CD4-positive, CD25-positive, alpha-beta regulatory T cell (primary cell): ENCODE measurements around the gene AGMAT. TPM values are rescaled to one million over a fixed set of nuclear protein-coding genes. Genes with fewer than 3 reads are reported as not detected.
A peak's percentile ranks its signal among the peaks of the same experiment; 100 is the strongest.
"Not testable (repeated sequence)": the region's sequence is repeated elsewhere in the genome, so short reads cannot be mapped to it uniquely, and the experiment has no call there.

Source experiments
- ATAC-seq, 2 donors: fragments of 150-1000 bp; cut with Tn5 transposase; one replicate each; pipeline ENCODE4 v1.10.0; 2021; ENCODE audit warnings: low read depth in 2 of 2, moderate number of reproducible peaks in 2 of 2, moderate library complexity in 1 of 2
- DNase-seq, 3 donors: peaks; one replicate each; pipeline versions ENCODE4 v3.0.0 to v3.0.0-alpha.2; 2012 to 2022; ENCODE audit warnings: mixed read lengths in 1 of 3
- H3K27ac ChIP-seq: one replicate; pipeline ENCODE4 v1.7.0; 2013; ENCODE audit warnings: mild to moderate bottlenecking, low read length; ENCODE audit not compliant: insufficient read depth, poor library complexity, severe bottlenecking
- H3K27me3 ChIP-seq: one replicate; pipeline ENCODE4 v1.7.0; 2013; ENCODE audit warnings: low read length; ENCODE audit not compliant: control insufficient read depth, insufficient read depth
- H3K36me3 ChIP-seq: one replicate; pipeline ENCODE4 v1.7.0; 2013; ENCODE audit warnings: mild to moderate bottlenecking, low read length, moderate library complexity; ENCODE audit not compliant: control insufficient read depth, insufficient read depth
- H3K4me1 ChIP-seq: 2 replicates; pipeline ENCODE4 v1.7.0; 2013; ENCODE audit warnings: mild to moderate bottlenecking, low read length; ENCODE audit not compliant: insufficient read depth, control insufficient read depth, poor library complexity, severe bottlenecking
- H3K4me3 ChIP-seq: one replicate; pipeline ENCODE4 v1.7.0; 2013; ENCODE audit warnings: low read depth, mild to moderate bottlenecking, low read length, moderate library complexity
- H3K9me3 ChIP-seq, 2 experiments: 1 replicate in 1 of 2; 2 replicates in 1 of 2; pipeline ENCODE4 v1.7.0; 2013; ENCODE audit warnings: low read length in 2 of 2, mild to moderate bottlenecking in 1 of 2, moderate library complexity in 1 of 2; ENCODE audit not compliant: control insufficient read depth in 2 of 2
- H3K27ac Mint-ChIP-seq, 3 donors: one replicate each; pipeline ENCODE4 v1.8.0; 2020 to 2022; ENCODE audit warnings: mild to moderate bottlenecking in 3 of 3, mixed read lengths in 3 of 3, moderate library complexity in 2 of 3
- H3K27me3 Mint-ChIP-seq: one replicate; pipeline ENCODE4 v1.8.0; 2022; ENCODE audit warnings: mild to moderate bottlenecking, mixed read lengths
- H3K36me3 Mint-ChIP-seq: one replicate; pipeline ENCODE4 v1.8.0; 2020; ENCODE audit warnings: mixed read lengths
- H3K4me1 Mint-ChIP-seq, 4 donors: one replicate each; pipeline ENCODE4 v1.8.0; 2020 to 2022; ENCODE audit warnings: mixed read lengths in 4 of 4, mild to moderate bottlenecking in 1 of 4
- H3K4me3 Mint-ChIP-seq, 4 donors: one replicate each; pipeline ENCODE4 v1.8.0; 2020 to 2022; ENCODE audit warnings: mild to moderate bottlenecking in 4 of 4, mixed read lengths in 4 of 4, moderate library complexity in 3 of 4
- H3K9me3 Mint-ChIP-seq, 7 donors: one replicate each; pipeline ENCODE4 v1.8.0; 2020 to 2022; ENCODE audit warnings: mixed read lengths in 7 of 7, mild to moderate bottlenecking in 3 of 7, moderate library complexity in 2 of 7
- polyA plus RNA-seq, 4 donors: library from polyadenylated mRNA; unstranded; fragments of 300-500 nt; fragmentation: Illumina TruSeq; gene quantifications; one replicate each; pipeline ENCODE4 v1.2.3, GENCODE V29; 2021
- total RNA-seq: library from RNA; stranded (reverse); gene quantifications from one replicate; pipeline ENCODE4 v1.2.3, GENCODE V29; 2022

AGMAT gene
- total and polyA plus RNA-seq, 5 donors from 2014 or later = 8.9 to 12.7 (median 10.7) TPM

- not testable (repeated sequence) for H3K27me3 ChIP-seq, H3K9me3 Mint-ChIP-seq, H3K36me3 ChIP-seq, H3K36me3 Mint-ChIP-seq, H3K27me3 Mint-ChIP-seq, H3K9me3 ChIP-seq, DNase-seq, H3K4me3 ChIP-seq, ATAC-seq, H3K27ac ChIP-seq
- Mint-ChIP-seq H3K4me1 (peaks cover 0 to 20% (median 1%) of the 10 kb centered on the region in 4 donors), H3K27ac (peak overlapping the region in 1 of 3 donors; percentile 82), H3K4me3 (peak overlapping the region; percentile 48 to 87 (median 82))
- H3K4me1 ChIP-seq = peaks cover 10% of the 10 kb centered on the region
These were observed 19.5 kb upstream of the AGMAT start for GRCh38 chr1:15604400-15604799.

- ATAC-seq, DNase-seq, H3K9me3 ChIP-seq, H3K27me3 ChIP-seq, H3K36me3 ChIP-seq, H3K27me3 Mint-ChIP-seq, H3K9me3 Mint-ChIP-seq, H3K36me3 Mint-ChIP-seq: not testable (repeated sequence)
- H3K4me3 ChIP-seq = peak overlapping the region; percentile 81
- H3K4me1 ChIP-seq = peaks cover 10% of the 10 kb centered on the region
- H3K27ac Mint-ChIP-seq = peak overlapping the region; percentile 49 to 82 (median 56)
- peak overlapping the region; percentile 48 to 87 (median 82) for H3K4me3 Mint-ChIP-seq
- H3K4me1 Mint-ChIP-seq = peaks cover 0 to 20% (median 1%) of the 10 kb centered on the region in 4 donors
- H3K27ac ChIP-seq = peak overlapping the region; percentile 61
These were observed 19.1 kb upstream of the AGMAT start for GRCh38 chr1:15603966-15604282.

GRCh38 chr1:15603050-15603965 is 18.5 kb upstream of the AGMAT start:
- H3K36me3 ChIP-seq = no peaks in the 10 kb centered on the region
- H3K4me3 Mint-ChIP-seq = peak overlapping the region; percentile 48 to 87 (median 82)
- no peaks in the 10 kb centered on the region for H3K9me3 Mint-ChIP-seq
- peak overlapping the region; percentile 81 for H3K4me3 ChIP-seq
- no peaks in the 10 kb centered on the region for H3K9me3 ChIP-seq
- ATAC-seq (peak; percentile 97 to 99), DNase-seq (peak; percentile 89 to 96 (median 90))
- peak overlapping the region; percentile 49 to 82 (median 56) for H3K27ac Mint-ChIP-seq
- H3K4me1 Mint-ChIP-seq = peaks cover 0 to 20% (median 1%) of the 10 kb centered on the region in 4 donors
- no peaks in the 10 kb centered on the region for H3K27me3 Mint-ChIP-seq
- H3K27ac ChIP-seq = peak overlapping the region; percentile 61
- H3K27me3 ChIP-seq = no peaks in the 10 kb centered on the region
- H3K4me1 ChIP-seq = peaks cover 10% of the 10 kb centered on the region
- H3K36me3 Mint-ChIP-seq = no peaks in the 10 kb centered on the region

- no peak for DNase-seq
- Mint-ChIP-seq H3K4me1 (peaks cover 0 to 11% (median 1%) of the 10 kb centered on the region in 4 donors), H3K27me3 (no peaks in the 10 kb centered on the region), H3K4me3 (no peak overlapping the region), H3K36me3 (no peaks in the 10 kb centered on the region), H3K27ac (no peak overlapping the region), H3K9me3 (no peaks in the 10 kb centered on the region)
- H3K4me1 ChIP-seq = peaks cover 5% of the 10 kb centered on the region
- H3K9me3 ChIP-seq = no peaks in the 10 kb centered on the region
- ATAC-seq = no peak
- H3K27me3 ChIP-seq = no peaks in the 10 kb centered on the region
- no peak overlapping the region for H3K4me3 ChIP-seq
- H3K27ac ChIP-seq = no peak overlapping the region
- no peaks in the 10 kb centered on the region for H3K36me3 ChIP-seq
These were observed 13.6 kb upstream of the AGMAT start for GRCh38 chr1:15598436-15598835.

- DNase-seq (no peak), ATAC-seq (no peak)
- Mint-ChIP-seq H3K4me3 (no peak overlapping the region), H3K9me3 (no peaks in the 10 kb centered on the region), H3K27ac (no peak overlapping the region), H3K4me1 (peaks cover 0 to 2% (median 0%) of the 10 kb centered on the region in 4 donors), H3K27me3 (no peaks in the 10 kb centered on the region), H3K36me3 (no peaks in the 10 kb centered on the region)
- H3K4me1 ChIP-seq = no peaks in the 10 kb centered on the region
- no peaks in the 10 kb centered on the region for H3K27me3 ChIP-seq
- no peak overlapping the region for H3K4me3 ChIP-seq
- no peaks in the 10 kb centered on the region for H3K9me3 ChIP-seq
- H3K27ac ChIP-seq = no peak overlapping the region
- no peaks in the 10 kb centered on the region for H3K36me3 ChIP-seq
These were observed 11.2 kb upstream of the AGMAT start for GRCh38 chr1:15595809-15596617.

- H3K36me3 Mint-ChIP-seq = peaks cover 11% of the 10 kb centered on the region
- Histone ChIP-seq H3K9me3 (no peaks in the 10 kb centered on the region), H3K4me3 (no peak overlapping the region), H3K4me1 (no peaks in the 10 kb centered on the region), H3K36me3 (peaks cover 3% of the 10 kb centered on the region), H3K27ac (no peak overlapping the region), H3K27me3 (no peaks in the 10 kb centered on the region)
- H3K4me3 Mint-ChIP-seq = peak overlapping the region in 1 of 4 donors; percentile 35
- no peak for ATAC-seq
- H3K9me3 Mint-ChIP-seq = no peaks in the 10 kb centered on the region
- no peaks in the 10 kb centered on the region for H3K27me3 Mint-ChIP-seq
- DNase-seq = no peak
- no peak overlapping the region for H3K27ac Mint-ChIP-seq
- H3K4me1 Mint-ChIP-seq = peaks cover 0 to 4% (median 1%) of the 10 kb centered on the region in 4 donors
These were observed 7.4 kb upstream of the AGMAT start for GRCh38 chr1:15592285-15592684.

- Mint-ChIP-seq H3K36me3 (peaks cover 21% of the 10 kb centered on the region), H3K27ac (peak overlapping the region; percentile 44 to 48 (median 46)), H3K4me3 (peak overlapping the region; percentile 68 to 85 (median 81)), H3K4me1 (peaks cover 20 to 64% (median 29%) of the 10 kb centered on the region in 4 donors), H3K9me3 (no peaks in the 10 kb centered on the region), H3K27me3 (no peaks in the 10 kb centered on the region)
- no peaks in the 10 kb centered on the region for H3K36me3 ChIP-seq
- H3K9me3 ChIP-seq = no peaks in the 10 kb centered on the region
- H3K4me1 ChIP-seq = peaks cover 57% of the 10 kb centered on the region
- DNase-seq (no peak), ATAC-seq (no peak)
- no peak overlapping the region for H3K27ac ChIP-seq
- no peak overlapping the region for H3K4me3 ChIP-seq
- no peaks in the 10 kb centered on the region for H3K27me3 ChIP-seq
These were observed 1.7 kb downstream of the AGMAT start for GRCh38 chr1:15583016-15583706.
